Measurements from ENCODE around the gene NR5A2.

The NR5A2 gene

GRCh38 chr1:200034761-200035396 lies 7.4 kb downstream of the NR5A2 start:
- DNase-seq (ENCODE audit: low read depth): no peak
- peak overlapping the region; percentile 26 for H3K4me3 ChIP-seq (ENCODE audit: low read depth, low read length)
- TF ChIP-seq CTCF (IDR thresholded peaks at IDR 0.05; ENCODE audit: low read depth, low read length, missing control alignments): no peak
- in situ Hi-C loops (cut with HindIII; ENCODE audit: low sequenced_read_pairs): no loop called here

GRCh38 chr1:200035397-200035955 lies 8.0 kb downstream of the NR5A2 start:
- peak overlapping the region; percentile 26 for H3K4me3 ChIP-seq (ENCODE audit: low read depth, low read length)
- in situ Hi-C loops (cut with HindIII; ENCODE audit: low sequenced_read_pairs): no loop called here
- no peak for TF ChIP-seq CTCF (IDR thresholded peaks at IDR 0.05; ENCODE audit: low read depth, low read length, missing control alignments)
- DNase-seq (ENCODE audit: low read depth): no peak

- in situ Hi-C loops (cut with HindIII; ENCODE audit: low sequenced_read_pairs): no loop called here
- DNase-seq (ENCODE audit: low read depth): no peak
- no peak for TF ChIP-seq CTCF (IDR thresholded peaks at IDR 0.05; ENCODE audit: low read depth, low read length, missing control alignments)
- H3K4me3 ChIP-seq (ENCODE audit: low read depth, low read length): no peak overlapping the region
Measured at GRCh38 chr1:200035956-200036618, 8.6 kb downstream of the NR5A2 start.

- no peak overlapping the region for H3K4me3 ChIP-seq (ENCODE audit: low read depth, low read length)
- DNase-seq (ENCODE audit: low read depth): no peak
- in situ Hi-C loops (cut with HindIII; ENCODE audit: low sequenced_read_pairs): no loop called here
- no peak for TF ChIP-seq CTCF (IDR thresholded peaks at IDR 0.05; ENCODE audit: low read depth, low read length, missing control alignments)
Measured at GRCh38 chr1:200036619-200037270, 9.2 kb downstream of the NR5A2 start.

GRCh38 chr1:200037501-200037900 lies 10.0 kb downstream of the NR5A2 start:
- in situ Hi-C loops (cut with HindIII; ENCODE audit: low sequenced_read_pairs): no loop called here
- no peak for DNase-seq (ENCODE audit: low read depth)
- H3K4me3 ChIP-seq (ENCODE audit: low read depth, low read length): no peak overlapping the region
- TF ChIP-seq CTCF (IDR thresholded peaks at IDR 0.05; ENCODE audit: low read depth, low read length, missing control alignments): no peak

GRCh38 chr1:200037904-200038303 lies 10.4 kb downstream of the NR5A2 start:
- no peak overlapping the region for H3K4me3 ChIP-seq (ENCODE audit: low read depth, low read length)
- in situ Hi-C loops (cut with HindIII; ENCODE audit: low sequenced_read_pairs): no loop called here
- no peak for TF ChIP-seq CTCF (IDR thresholded peaks at IDR 0.05; ENCODE audit: low read depth, low read length, missing control alignments)
- DNase-seq (ENCODE audit: low read depth): no peak
